GM20000 (cell line): ENCODE results near the gene ANKMY1.

Experiments
- DNase-seq: peaks from one replicate; pipeline ENCODE4 v3.0.0; 2012; ENCODE audit warnings: low spot score
- CTCF ChIP-seq: IDR thresholded peaks from 2 replicates; pipeline ENCODE4 v1.5.1; 2012; ENCODE audit warnings: mild to moderate bottlenecking, control low read depth; ENCODE audit errors: extremely low read depth, missing control alignments

The ANKMY1 gene, protein sequence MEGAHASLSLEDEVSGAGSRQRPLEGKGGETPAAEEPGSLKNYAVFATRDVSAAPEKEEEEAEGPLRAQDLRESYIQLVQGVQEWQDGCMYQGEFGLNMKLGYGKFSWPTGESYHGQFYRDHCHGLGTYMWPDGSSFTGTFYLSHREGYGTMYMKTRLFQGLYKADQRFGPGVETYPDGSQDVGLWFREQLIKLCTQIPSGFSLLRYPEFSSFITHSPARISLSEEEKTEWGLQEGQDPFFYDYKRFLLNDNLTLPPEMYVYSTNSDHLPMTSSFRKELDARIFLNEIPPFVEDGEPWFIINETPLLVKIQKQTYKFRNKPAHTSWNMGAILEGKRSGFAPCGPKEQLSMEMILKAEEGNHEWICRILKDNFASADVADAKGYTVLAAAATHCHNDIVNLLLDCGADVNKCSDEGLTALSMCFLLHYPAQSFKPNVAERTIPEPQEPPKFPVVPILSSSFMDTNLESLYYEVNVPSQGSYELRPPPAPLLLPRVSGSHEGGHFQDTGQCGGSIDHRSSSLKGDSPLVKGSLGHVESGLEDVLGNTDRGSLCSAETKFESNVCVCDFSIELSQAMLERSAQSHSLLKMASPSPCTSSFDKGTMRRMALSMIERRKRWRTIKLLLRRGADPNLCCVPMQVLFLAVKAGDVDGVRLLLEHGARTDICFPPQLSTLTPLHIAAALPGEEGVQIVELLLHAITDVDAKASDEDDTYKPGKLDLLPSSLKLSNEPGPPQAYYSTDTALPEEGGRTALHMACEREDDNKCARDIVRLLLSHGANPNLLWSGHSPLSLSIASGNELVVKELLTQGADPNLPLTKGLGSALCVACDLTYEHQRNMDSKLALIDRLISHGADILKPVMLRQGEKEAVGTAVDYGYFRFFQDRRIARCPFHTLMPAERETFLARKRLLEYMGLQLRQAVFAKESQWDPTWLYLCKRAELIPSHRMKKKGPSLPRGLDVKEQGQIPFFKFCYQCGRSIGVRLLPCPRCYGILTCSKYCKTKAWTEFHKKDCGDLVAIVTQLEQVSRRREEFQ

GRCh38 chr2:240557808-240558207 is at the start of gene ANKMY1:
Gene ANKMY1, minus strand, starts transcription at chr2:240557988. Its CDS starts 653 bp downstream, at chr2:240557335.
- DNase-seq, result peak; percentile 92
- no peak for TF ChIP-seq CTCF

DNA sequence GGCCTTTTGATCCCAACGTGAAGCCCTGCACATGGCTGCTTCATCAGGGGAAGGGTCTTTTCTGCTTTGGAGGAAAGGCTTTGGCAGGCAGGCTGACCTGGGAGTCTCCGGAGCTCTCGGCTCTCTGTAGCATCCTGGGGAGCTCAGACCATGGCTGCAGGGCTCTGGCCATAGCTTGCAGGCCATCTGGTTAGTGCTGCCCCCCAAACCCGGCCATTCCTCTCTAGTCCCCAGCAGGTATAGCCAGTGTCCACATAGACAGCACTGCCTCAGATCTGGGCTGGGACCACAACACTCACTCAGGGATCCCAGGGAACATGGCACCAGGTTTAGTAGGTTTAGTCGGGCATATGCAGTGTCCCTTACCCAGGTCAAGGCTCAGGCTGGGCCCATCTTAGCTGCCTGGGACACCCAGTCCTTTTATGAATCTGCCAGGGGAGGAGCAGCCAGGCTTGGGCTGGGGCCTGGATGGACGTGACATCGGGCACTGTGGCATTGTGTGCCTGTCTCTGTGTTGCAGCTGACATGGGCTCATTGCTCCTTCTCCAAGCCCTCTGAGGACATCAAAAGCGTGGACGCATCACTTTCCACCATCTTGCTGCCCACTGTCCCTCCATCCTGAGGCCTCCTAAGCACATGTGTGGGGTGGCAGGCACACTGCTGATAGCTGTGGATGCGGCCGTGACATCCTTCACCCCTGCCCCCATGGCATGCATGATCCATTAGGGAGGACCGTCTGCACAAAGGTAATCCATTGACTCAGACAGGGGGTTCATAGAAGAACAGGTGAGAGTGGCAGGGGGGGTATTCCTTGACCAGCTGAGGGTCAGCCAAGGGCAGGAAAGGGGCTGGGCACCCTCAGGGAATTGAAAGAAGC is 48.3 kb upstream of the ANKMY1 start:
- no peak for DNase-seq
- TF ChIP-seq CTCF, result no peak

DNA sequence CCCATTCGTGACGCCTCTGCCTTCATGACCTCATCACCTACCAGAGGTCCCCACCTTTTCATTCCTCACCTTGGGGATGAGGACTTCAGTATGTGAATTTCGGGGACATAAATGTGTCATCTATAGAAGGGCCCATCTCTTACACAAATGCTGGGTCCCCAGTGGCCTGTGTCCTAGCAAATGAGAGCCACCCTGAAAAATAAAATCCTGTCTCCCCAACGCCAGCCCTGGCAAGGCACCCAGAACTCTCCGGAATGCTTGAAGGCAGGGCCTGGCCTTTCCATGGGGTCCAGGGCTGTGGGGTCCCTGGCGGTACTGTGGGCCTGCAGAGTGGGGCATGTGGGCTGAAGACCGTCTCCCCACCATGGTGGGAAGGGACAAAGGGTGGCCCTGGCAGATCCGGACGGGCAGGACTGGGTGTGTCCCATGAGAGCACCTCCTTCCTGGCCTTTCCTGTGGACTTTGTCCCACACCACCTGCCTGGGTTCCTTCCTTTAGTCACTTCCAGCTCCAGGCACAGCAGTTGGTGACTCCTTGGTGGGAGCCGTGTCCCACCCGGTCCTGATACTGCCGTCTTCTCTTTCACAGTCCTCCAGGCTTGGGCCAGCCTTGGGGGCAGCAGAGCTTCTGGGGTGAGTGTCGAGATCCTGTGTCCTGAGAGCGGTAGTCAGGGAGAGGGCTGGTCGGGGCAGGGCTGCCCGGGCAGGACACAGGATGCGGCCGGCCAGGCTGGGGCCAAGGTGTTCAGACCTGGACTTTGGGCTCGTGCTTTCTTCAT is 47.3 kb upstream of the ANKMY1 start:
- no peak for DNase-seq

GRCh38 chr2:240604291-240604938 is 46.6 kb upstream of the ANKMY1 start:
- TF ChIP-seq CTCF, result peak; percentile 18
- DNase-seq, result peak; percentile 78

More for the DNA sequence above, 47.3 kb upstream of the ANKMY1 start:
- TF ChIP-seq CTCF, result no peak

DNA sequence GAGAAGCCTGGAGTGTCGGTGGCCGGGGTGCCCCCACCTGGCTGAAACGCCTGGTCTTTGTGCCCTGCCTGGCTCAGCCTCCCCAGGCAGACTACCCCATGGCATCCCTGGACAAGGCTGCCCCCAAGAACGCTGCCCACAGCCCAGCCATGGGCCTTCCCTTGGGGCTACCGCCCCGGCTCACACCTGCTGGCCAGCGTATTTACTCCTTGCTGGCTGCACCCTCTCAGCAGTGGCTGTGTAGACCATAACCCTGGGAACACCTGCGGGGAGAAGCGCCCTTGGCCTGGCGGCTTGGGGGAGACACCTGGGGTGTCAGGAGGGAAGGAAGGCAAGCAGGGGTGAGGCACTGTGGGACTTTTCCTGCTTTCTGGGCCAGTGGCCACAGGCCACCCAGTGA is 46.1 kb upstream of the ANKMY1 start:
- TF ChIP-seq CTCF, result no peak
- no peak for DNase-seq

DNA sequence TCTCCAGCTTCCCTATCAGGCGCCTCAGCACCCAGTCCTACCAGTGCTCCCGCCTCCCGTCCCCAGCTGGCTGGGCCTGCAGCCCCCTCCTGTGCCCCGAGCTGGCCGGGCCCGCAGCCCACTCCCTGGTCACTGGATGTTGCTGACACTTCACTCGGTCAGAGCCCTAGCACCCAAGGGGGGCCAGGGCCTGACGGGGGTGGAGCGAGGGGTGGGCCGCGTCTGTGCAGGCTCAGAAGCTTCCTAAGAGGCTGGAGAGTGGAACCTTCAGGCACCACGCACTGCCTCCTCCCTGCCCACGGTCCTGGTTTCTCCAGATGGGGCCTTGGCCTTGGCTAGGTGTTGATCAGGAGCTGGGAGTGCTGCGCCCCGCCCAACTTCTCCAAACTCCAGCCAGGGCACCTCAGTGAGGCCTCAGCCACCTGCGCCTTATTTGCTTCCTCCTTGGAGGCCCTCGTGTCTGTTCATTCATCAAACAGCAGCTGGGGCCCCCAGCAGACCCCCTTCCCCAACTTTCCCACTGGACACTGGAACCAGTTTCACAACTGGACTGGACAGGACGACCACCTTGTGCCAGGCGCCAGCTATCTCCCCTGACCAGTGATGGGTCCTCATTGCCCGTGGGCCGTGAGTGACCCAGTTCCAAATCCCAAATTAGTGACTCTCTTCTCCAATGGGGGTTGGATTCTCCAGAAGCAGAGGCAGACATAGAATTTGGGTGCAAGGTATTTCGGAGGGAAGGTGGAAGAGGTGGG is 45.5 kb upstream of the ANKMY1 start:
- no peak for TF ChIP-seq CTCF
- no peak for DNase-seq
